HG03045 (cell line): ENCODE measurements around the gene SLC26A2.
A peak's percentile ranks its signal among the peaks of the same experiment; 100 is the strongest.

Source experiments
- ATAC-seq: cut with Tn5 transposase; IDR thresholded peaks from one replicate; pipeline ENCODE4 v1.9.1; 2021; ENCODE audit warnings: mild to moderate bottlenecking, moderate library complexity; ENCODE audit not compliant: unreplicated experiment

The SLC26A2 gene

DNA sequence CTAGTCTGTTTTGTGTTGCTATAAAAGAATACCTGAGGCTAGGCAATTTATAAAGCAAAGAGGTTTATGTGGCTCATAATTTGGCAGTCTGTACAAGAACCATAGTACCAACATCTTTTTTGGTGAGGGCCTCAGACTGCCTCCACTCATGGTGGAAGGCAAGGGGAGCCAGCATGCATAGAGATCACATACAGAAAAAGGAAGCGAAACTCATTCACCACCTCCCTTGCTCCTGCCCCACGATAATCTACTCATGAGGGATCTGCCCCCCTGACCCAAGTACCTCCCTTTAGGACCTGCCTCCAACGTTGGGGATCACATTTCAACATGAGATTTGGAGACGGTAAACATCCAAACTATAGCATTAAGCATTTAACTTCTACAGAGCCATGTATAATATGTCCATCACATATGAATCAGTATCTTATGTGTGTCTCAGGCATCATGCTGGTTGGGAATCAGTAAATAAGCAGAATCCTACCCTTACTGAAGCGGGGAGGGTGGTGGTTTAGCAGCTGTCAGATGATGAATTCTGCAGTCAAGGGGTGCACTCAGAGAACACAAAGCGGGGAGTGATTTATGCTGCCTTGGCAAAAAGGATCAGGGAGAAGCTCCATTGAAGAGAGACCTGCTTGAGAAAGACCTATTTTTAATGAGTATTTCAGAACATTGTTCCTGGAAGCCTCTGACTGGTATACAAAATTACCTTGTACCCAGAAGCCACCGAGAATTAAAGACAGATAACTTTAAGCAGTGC lies 74.8 kb downstream of the SLC26A2 start:
- ATAC-seq = peak; percentile 73

DNA sequence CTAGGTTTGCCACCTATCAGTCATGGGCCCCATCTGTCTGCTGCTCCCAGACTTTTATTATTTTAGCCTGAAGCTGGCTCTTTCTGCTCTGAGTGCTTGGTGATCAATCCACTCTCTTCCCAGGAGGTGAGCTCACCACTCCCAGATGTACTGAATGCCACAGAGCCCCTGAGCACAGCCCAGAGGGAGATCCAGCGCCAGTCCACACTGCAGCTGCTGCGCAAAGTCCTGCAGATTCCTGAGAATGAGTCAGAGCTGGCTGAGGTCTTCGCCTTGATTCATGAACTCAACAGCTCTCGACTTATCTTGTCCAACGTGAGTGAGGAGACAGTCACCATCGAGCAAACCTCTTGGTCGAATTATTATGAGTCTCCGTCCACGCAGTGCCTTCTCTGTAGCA lies 76.0 kb downstream of the SLC26A2 start:
- no peak for ATAC-seq
